Mesothelial cell of epicardium (in vitro differentiated cells): Measurements from ENCODE around the gene COL19A1. TPM values are rescaled to one million over a fixed set of nuclear protein-coding genes. Genes with fewer than 3 reads are reported as not detected.

ENCODE experiments used
- DNase-seq, 2 experiments: peaks; one replicate each; pipeline ENCODE4 v3.0.0; 2021; ENCODE audit warnings: low spot score in 2 of 2; ENCODE audit not compliant: unreplicated experiment in 2 of 2
- H3K27ac Mint-ChIP-seq: 2 replicates; pipeline ENCODE4 v1.8.0; 2021; ENCODE audit warnings: mixed read lengths
- H3K27me3 Mint-ChIP-seq: 2 replicates; pipeline ENCODE4 v1.8.0; 2021; ENCODE audit warnings: low read depth, mixed read lengths
- H3K36me3 Mint-ChIP-seq: 2 replicates; pipeline ENCODE4 v1.8.0; 2021; ENCODE audit warnings: mixed read lengths
- H3K4me1 Mint-ChIP-seq: 2 replicates; pipeline ENCODE4 v1.8.0; 2021; ENCODE audit warnings: mixed read lengths
- H3K4me3 Mint-ChIP-seq: 2 replicates; pipeline ENCODE4 v1.8.0; 2021; ENCODE audit warnings: mild to moderate bottlenecking, moderate library complexity, mixed read lengths
- H3K9me3 Mint-ChIP-seq: 2 replicates; pipeline ENCODE4 v1.8.0; 2021; ENCODE audit warnings: mixed read lengths
- total RNA-seq: library from RNA; stranded (reverse); gene quantifications from 3 replicates; pipeline ENCODE4 v1.2.1, GENCODE V29; 2021
- TF ChIP-seq, protein P1 (sequence below): fragments of 200-600 bp; sonication (generic); IDR thresholded peaks from one replicate; pipeline ENCODE4 v1.5.0; 2021; ENCODE audit warnings: antibody characterized with exemption; ENCODE audit not compliant: unreplicated experiment

The COL19A1 gene
- total RNA-seq, 1 donor from 2014 or later = 0.25 TPM

DNA sequence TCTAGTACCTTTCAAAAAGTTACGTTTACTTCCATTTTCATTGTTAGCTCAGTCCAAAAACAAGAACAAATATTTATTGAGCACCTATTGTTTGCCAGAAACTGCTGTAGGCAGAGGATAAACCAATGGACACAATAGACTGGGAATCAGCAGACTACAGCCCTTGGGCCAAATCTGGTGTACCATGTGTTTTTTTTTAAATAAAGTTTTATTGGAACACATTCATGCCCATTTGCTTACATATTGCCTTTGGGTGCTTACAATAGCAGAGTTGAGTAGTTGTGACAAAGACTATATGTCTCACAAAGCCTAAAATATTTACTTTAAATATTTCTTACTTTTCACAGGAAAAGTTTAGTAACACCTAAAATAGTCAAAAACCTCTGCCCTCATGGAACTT, 220.4 kb downstream of the COL19A1 start:
- Mint-ChIP-seq H3K27me3 (peaks cover 2% of the 10 kb centered on the region), H3K4me3 (no peak overlapping the region), H3K27ac (no peak overlapping the region), H3K36me3 (no peaks in the 10 kb centered on the region), H3K4me1 (no peaks in the 10 kb centered on the region), H3K9me3 (no peaks in the 10 kb centered on the region)
- DNase-seq = no peak
- TF ChIP-seq, protein P1, sequence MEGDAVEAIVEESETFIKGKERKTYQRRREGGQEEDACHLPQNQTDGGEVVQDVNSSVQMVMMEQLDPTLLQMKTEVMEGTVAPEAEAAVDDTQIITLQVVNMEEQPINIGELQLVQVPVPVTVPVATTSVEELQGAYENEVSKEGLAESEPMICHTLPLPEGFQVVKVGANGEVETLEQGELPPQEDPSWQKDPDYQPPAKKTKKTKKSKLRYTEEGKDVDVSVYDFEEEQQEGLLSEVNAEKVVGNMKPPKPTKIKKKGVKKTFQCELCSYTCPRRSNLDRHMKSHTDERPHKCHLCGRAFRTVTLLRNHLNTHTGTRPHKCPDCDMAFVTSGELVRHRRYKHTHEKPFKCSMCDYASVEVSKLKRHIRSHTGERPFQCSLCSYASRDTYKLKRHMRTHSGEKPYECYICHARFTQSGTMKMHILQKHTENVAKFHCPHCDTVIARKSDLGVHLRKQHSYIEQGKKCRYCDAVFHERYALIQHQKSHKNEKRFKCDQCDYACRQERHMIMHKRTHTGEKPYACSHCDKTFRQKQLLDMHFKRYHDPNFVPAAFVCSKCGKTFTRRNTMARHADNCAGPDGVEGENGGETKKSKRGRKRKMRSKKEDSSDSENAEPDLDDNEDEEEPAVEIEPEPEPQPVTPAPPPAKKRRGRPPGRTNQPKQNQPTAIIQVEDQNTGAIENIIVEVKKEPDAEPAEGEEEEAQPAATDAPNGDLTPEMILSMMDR = no peak

DNA sequence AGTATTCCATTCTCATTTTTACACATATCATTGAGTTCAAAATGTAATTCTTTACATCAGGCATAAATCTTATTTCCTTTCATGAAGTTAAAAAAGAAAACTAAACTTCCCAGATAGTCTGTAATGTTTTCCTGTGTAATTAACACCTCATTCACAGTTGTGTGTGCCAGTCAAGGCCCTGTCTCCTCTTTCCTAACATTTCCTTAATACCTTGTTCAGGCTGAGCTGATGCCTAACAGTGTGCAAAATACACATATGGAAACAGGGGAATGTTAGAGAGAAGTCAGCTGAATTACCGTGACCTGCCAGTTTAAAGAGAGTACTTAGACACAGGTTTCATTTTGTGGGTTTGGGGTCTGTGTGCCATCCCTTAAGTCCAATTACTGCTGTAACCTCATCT, 227.8 kb downstream of the COL19A1 start:
- H3K36me3 Mint-ChIP-seq = no peaks in the 10 kb centered on the region
- H3K27me3 Mint-ChIP-seq = no peaks in the 10 kb centered on the region
- TF ChIP-seq, protein P1 = no peak
- no peaks in the 10 kb centered on the region for H3K9me3 Mint-ChIP-seq
- no peak overlapping the region for H3K27ac Mint-ChIP-seq
- DNase-seq = no peak
- no peak overlapping the region for H3K4me3 Mint-ChIP-seq
- no peaks in the 10 kb centered on the region for H3K4me1 Mint-ChIP-seq

DNA sequence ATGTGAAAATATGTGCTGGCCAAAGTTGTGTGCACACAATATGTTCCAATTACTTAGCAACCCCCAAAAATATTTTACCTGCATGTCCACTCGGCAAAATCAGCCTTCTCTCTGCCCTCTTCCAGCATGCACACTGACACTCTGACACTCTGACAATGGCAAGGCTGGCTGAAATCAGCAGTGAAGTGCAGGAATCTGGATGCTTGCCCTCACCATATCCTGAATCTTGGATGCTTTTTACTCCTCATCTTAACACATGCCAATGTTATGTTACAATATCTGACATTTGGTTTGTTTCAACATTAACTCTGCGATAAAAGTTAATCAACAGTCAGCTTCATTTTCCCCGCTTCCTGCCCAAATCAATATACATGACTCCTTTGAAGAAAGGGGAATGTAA, 233.4 kb downstream of the COL19A1 start:
- TF ChIP-seq, protein P1 = no peak
- Mint-ChIP-seq H3K27ac (no peak overlapping the region), H3K4me3 (no peak overlapping the region), H3K36me3 (no peaks in the 10 kb centered on the region), H3K27me3 (no peaks in the 10 kb centered on the region), H3K9me3 (no peaks in the 10 kb centered on the region), H3K4me1 (peaks cover 2% of the 10 kb centered on the region)
- DNase-seq = no peak

DNA sequence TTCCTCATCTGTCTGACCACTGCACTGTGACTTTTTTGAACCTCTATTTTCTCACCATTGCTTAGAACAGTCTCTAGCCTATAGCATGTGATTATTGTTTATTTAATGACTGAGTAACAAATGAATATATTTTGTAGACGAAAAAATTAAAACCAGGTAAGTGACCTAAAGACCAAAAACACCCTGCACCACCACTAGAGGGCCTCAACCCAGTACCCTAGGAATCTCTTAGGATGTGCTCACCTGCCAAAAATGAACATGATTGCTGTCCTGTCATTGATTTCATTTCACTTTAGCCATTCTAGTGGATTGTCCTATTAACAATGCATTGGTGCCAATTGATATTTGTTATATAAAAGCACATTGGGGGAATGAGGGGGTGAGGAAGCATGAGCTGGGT, 237.4 kb downstream of the COL19A1 start:
- Mint-ChIP-seq H3K36me3 (no peaks in the 10 kb centered on the region), H3K27me3 (no peaks in the 10 kb centered on the region), H3K4me3 (no peak overlapping the region), H3K27ac (no peak overlapping the region), H3K9me3 (no peaks in the 10 kb centered on the region), H3K4me1 (peaks cover 13% of the 10 kb centered on the region)
- no peak for DNase-seq
- TF ChIP-seq, protein P1 = peak; percentile 53

DNA sequence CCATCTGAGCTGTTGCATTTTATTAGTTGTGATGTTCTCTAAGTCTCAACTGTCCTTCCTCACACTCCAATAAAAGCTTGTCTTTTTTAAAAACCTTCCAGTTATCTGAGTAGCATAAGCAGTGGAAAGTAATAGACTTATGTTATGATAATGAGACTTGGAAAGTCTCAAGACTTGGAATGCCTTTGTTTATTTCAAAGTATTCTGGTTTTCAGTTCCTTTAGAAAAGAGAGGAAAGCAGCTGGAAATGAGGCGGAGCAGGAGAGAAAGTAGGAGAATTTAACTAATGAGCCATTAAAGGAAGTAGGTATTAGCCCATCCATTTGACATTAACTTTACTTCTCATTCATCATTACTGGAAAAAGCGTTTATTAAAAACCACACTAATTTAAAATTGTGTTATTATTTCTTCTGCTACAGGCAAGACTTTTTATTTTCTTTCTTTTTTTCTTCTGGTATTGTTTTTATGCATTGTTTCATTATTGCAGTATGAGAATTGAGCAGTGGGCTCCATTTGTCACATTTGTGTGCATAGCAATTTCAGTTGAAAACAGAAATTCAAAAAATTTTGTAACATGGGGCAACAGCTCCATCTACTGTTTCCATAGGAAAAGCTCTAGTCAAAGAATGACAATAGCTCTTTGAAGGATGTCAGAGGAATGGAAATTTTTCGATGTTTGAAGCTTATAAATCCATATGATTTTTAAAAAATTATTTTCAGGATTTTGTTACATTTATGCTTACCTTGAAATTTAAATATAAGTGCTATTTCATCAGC, 241.7 kb downstream of the COL19A1 start:
- H3K27ac Mint-ChIP-seq = no peak overlapping the region
- no peaks in the 10 kb centered on the region for H3K9me3 Mint-ChIP-seq
- DNase-seq = no peak
- H3K4me3 Mint-ChIP-seq = no peak overlapping the region
- H3K4me1 Mint-ChIP-seq = peaks cover 17% of the 10 kb centered on the region
- no peaks in the 10 kb centered on the region for H3K36me3 Mint-ChIP-seq
- TF ChIP-seq, protein P1 = peak; percentile 76
- peaks cover 11% of the 10 kb centered on the region for H3K27me3 Mint-ChIP-seq
